GM08714 (cell line): ENCODE measurements around the gene DDHD1.
"Not testable (repeated sequence)": the region's sequence is repeated elsewhere in the genome, so short reads cannot be mapped to it uniquely, and the experiment has no call there.

Experiments
- H3K4me3 ChIP-seq: fragments of 200-500 bp; sonication (Bioruptor generic); 2 replicates; pipeline ENCODE4 v1.5.1; 2014; ENCODE audit warnings: mild to moderate bottlenecking, low read length, inconsistent platforms
- ZNF274 ChIP-seq: IDR thresholded peaks from 2 replicates; pipeline ENCODE4 v1.6.1; 2012; ENCODE audit warnings: mild to moderate bottlenecking, low read depth, low read length

Gene DDHD1

DNA sequence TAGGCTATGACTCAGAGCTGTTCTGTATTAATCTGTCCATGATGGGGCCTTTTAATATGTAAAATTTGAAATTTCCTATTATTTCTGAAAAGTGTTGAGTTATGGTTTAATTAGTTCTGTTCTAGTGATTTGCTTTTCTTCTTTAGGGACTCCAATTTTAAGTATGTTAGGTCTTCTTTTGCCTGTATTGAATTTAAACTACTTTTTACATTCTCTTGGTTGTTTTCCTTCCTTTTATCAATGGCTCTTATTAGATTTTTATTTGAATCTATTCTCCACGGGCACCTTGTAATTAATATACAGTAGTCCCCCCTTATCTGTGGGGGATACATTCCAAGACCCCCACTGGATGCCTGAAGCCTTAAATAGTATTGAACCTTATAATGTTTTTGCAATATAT lies 46.4 kb downstream of the DDHD1 start:
- no peak for TF ChIP-seq ZNF274
- H3K4me3 ChIP-seq, result no peak overlapping the region

DNA sequence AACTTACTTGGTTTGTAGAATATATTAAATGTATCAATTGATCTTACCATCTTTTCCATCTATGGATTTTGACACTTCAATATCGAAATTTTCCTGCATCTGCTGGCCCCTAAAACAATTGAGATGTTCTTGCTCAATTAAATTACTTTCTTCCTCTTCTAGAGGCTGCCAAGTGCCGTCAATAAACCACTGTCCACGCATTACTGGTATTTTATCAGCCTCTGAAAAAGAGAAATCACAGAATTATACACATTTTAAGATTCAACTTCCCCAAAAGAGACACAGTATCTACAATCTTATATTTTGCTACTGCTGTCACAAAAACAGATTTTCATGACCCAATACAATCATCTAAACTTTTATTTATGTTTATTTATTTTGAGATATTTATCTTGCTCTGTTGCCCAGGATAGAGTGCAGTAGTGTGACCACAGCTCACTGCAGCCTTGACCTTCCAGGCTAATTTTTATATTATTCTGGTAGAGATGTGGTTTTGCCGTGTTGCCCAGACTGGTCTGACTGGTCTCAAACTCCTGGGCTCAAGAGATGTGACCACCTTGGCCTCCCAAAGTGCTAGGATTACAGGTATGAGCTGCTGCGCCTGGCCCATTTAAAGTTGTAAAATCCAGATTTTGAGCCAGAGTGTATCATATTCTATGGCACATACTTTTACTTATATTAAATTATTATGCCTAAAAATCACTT lies 49.3 kb downstream of the DDHD1 start:
- H3K4me3 ChIP-seq, result no peak overlapping the region
- TF ChIP-seq ZNF274, result no peak

DNA sequence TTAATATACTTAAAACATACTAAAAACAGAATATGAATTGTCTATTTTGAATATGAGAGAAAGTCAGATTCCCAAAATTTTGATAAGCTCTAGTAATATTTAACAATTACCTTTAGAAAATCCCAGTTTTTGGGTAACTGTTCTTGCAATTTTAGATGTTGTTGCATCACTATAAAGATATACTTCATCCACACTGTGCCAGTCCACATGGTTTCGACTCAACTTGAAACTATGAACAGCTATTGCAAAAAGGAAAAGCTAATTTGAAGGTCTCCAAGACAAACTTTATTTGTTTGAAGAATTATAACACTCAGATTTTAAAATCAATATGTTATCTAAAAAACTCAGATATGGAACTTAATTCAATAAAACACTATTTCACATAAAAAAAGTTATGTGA lies 59.9 kb downstream of the DDHD1 start:
- no peak for TF ChIP-seq ZNF274

DNA sequence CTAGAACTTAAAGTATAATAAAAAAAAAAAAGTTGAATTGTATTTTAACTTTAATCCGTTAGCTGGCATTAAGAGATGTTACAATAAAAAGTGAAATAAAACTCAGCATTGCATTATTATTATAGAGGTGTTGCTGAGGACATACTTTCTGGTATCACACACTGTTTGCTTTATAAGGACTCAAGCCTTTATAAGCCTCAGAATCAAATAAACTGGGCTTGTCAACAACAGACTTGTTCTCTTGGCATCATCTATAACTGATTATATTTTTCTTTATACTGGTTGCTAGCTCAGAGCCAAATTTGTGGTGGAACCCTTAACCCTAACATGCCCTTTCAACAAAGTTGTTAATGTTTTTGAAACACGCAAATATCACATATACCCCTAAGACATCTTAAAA lies 62.3 kb downstream of the DDHD1 start:
- H3K4me3 ChIP-seq, result no peak overlapping the region
- TF ChIP-seq ZNF274, result no peak

More for the DNA sequence above, 59.9 kb downstream of the DDHD1 start:
- no peak overlapping the region for H3K4me3 ChIP-seq

DNA sequence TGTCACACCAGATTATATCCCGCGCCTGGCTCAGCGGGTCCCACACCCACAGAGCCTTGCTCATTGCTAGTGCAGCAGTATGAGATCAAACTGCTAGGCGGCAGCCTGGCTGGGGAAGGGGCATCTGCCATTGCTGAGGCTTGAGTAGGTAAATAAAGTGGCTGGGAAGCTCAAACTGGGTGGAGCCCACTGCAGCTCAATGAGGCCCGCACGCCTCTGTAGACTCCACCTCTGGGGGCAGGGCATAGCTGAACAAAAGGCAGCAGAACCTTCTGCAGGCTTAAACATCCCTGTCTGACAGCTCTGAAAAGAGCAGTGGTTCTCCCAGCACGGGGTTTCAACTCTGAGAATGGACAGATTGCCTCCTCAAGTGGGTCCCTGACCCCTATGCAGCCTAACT lies 68.2 kb downstream of the DDHD1 start:
- not testable (repeated sequence) for H3K4me3 ChIP-seq

DNA sequence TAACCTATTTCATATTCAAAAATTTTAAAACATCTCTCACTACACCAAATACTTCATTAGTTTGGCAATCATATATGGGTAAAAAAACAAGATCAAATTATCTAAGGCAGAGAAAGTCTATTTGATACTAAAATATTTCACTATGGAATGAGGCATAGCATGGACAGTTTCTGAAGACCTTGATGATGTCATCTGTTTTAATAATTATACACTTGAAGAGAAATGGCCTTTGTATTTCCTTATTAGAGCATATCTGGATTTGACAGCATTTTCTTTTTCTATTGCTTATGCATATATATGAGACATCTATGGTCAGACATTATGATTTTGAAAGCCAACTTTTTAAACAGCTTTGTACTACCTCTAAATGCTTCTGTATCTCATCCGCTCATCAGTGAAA lies 88.6 kb downstream of the DDHD1 start:
- TF ChIP-seq ZNF274, result no peak
- H3K4me3 ChIP-seq, result no peak overlapping the region

DNA sequence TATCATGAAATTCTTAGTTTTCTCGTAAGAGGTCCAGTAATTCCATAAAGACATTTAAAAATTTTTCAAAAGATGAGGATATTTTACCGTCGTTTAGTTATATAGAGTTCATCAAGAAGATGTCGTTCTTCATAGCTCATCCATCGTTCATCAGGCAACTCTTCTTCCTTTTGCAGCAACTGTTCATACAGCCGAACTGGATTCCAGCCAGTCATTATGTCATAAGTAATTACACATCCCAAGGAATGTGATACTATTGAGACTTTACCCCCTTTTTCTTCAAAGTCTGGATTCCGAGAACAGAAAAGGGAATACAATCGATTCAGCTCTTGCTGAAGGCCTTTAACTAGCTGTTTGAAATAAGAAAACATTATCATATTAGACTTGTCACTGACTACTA lies 90.3 kb downstream of the DDHD1 start:
- no peak overlapping the region for H3K4me3 ChIP-seq
- no peak for TF ChIP-seq ZNF274

DNA sequence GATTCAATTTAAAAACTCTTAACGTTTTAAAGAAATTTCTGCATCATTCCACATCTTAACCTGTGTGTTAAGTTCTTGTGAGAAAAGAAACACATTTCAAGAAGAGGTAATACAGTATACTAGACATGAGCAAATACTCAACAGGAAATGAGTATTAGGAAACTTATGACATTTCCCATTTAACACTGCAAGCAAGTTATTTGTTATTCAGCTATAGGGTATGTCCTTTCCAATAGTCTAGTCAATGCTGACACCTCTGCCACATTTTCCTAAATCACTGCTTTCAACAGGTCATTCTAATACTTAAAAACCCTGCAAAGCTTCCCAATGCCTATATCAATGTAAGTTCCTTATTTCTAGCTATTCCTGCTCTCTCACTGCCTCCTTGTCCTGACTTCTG lies 93.1 kb downstream of the DDHD1 start:
- H3K4me3 ChIP-seq, result no peak overlapping the region
- no peak for TF ChIP-seq ZNF274

DNA sequence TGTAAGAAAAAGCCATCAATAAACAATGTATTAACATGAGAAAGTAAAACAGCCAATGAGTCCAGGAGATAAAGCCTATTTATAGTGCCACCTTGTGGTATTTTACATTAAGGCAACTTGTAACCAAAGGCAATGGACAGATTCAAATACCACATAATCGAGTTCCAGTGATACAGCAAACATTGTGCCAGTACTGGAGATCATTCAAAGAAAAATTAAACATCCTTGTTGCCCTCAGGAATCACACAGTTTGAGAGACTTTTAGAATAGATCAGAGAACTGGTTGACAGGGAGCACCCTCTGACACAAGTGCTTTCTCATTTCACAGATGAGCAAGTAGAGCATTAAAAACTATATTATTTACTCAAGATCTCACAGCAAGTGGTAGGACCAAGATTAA lies 98.1 kb downstream of the DDHD1 start:
- no peak for TF ChIP-seq ZNF274
- H3K4me3 ChIP-seq, result no peak overlapping the region

DNA sequence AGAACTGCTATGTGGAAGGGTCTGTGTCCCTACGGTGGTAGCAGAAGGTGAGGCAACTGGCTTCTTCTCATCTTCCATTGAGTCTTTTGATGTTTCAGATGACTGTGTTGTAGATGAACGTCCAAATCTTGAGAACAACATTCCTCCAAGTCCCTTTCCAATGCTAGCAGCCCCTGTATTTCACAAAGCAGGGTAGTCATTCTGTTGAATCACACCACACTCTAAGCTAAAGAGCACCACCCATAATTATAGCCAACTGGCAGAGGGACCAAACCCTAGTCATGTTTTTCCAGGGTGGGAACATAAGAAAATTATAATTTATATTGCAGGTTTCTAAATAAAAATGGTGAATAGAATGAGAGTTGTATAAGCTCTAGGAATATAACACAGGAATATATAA lies 98.7 kb downstream of the DDHD1 start:
- no peak overlapping the region for H3K4me3 ChIP-seq
- no peak for TF ChIP-seq ZNF274

DNA sequence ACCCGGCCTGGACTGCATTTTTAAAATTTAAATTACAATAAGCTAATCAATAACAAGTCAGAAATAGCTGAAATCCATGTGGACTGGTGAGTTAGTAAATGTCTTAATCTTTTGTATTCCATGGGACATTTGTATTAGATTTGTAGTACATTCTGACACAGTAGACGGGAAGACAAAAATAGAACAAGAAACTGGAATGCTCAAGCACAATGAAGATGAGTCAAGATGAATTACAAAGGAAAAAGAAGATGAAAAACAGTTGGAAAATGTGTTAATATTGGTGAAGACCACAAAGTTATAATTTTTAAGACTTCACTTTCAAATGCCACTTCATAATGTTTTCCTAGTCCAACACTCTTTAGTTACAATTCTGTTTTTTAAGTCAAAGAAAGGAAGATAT lies 104.5 kb downstream of the DDHD1 start:
- no peak for TF ChIP-seq ZNF274
- no peak overlapping the region for H3K4me3 ChIP-seq

DNA sequence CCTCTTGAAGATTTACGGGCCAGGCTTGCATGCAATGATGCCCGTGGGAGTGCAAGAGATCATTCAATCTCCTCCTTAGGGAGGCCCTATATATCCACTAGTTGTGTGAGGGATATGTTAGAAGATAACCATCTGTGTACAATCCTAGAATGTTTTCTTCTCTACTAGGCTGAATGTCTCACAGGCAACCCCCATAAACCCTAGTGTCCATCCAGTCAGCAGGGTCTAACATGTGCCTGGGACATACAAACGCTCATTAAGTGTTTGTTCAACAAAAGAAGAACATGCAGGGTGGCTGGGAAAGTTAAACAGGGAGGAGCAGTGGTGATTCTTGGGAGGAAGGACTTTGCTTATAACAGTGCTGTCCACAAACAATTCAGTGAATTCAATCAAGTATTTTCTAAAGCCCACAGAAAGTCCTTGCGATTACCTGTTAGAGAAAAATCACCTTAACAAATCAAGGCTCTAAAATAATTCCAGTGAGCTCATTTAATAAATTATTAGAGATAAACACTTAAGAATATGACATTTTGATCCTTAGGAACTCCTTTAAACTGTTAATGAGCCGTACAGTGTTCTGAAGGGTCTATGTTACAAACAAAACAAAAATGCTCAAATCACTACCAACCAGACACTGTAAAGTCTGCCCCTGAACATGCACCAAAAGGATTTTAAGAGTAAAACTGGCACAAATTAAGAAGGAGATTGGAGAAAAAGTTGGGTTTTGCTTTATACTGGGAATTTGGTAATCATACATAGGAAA lies 105.6 kb downstream of the DDHD1 start:
- H3K4me3 ChIP-seq, result no peak overlapping the region
- no peak for TF ChIP-seq ZNF274

DNA sequence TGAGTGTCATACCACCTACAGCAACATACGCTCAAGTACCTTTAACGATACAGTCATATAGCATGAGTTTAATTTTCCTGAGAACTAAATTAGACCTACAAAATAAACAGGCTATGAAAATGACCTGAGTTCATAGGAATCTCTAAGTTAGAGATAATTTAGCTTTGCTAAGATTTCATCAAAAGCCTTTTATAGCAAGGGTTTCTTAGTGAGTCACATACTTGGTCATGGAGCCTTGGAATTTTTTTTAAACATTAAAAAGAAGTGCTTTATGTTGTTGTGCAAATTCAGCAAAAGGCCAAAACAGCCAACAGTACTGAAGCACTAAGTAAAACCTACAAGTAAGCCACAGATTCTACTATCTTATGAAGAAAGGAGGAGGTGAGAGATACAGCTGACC lies 108.6 kb downstream of the DDHD1 start:
- H3K4me3 ChIP-seq, result no peak overlapping the region
- TF ChIP-seq ZNF274, result no peak

DNA sequence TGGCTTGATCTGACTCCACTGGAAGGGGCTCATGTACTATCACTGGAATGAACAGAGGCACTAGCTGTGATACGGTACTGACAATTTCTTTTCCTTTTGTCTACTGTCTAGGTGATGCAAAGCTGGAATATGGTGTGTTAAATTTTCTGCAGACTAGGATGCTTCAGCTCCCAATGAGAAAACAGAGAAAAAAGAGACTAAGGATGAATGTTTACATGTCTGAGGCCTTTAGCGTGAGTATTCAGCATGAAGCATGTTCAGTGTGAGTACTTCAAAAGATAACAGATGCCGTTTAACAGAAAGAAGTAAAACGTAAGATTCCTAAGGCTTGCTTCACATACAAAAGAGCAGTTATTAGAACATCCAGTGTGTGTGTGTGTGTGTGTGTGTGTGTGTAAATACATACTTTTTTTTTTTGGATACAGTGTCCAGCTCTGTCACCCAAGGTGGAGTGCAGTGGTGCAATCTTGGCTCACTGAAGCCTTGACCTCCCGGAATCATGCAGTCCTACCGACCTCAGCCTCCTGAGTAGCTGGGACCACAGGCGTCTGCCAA lies 110.0 kb downstream of the DDHD1 start:
- no peak for TF ChIP-seq ZNF274
- no peak overlapping the region for H3K4me3 ChIP-seq

DNA sequence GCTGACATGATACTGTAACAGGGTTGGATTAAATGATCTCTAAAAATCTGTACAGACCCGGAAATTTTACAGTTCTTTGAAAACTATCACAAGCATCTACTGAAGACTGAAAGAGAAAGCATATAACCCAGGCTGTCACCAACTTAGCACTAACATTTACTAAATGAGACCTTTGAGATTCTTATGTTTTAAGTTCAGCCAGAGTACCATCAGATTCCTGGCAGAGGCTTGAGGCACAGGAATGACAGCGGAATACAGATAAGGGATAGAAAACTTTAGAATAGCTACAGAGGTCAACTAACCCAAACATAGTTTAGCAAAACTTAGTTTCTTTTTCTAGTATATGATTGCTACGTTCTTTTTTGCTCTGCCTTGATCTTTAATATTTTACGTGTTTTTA lies 110.6 kb downstream of the DDHD1 start:
- TF ChIP-seq ZNF274, result no peak

More for the DNA sequence above, 110.6 kb downstream of the DDHD1 start:
- no peak overlapping the region for H3K4me3 ChIP-seq
